Stimulated activated CD8-positive, alpha-beta memory T cell treated with anti-CD3 and anti-CD28 coated beads, Interleukin-4, amount 100 ng/mL, for 24 hours (primary cell): ENCODE data around the gene SBDS.

Experiments used
- DNase-seq: peaks from one replicate; pipeline ENCODE4 v3.0.0-alpha.2; 2020; ENCODE audit warnings: low read depth

The SBDS gene

GRCh38 chr7:66937940-66938339, 57.4 kb downstream of the SBDS start:
- no peak for DNase-seq
